GF-D8 (cell line): ENCODE data around the gene HAGHL.

Source experiments
- DNase-seq: peaks from one replicate; lab custom pipeline; 2025; lab: John Stamatoyannopoulos, UW

HAGHL gene

DNA sequence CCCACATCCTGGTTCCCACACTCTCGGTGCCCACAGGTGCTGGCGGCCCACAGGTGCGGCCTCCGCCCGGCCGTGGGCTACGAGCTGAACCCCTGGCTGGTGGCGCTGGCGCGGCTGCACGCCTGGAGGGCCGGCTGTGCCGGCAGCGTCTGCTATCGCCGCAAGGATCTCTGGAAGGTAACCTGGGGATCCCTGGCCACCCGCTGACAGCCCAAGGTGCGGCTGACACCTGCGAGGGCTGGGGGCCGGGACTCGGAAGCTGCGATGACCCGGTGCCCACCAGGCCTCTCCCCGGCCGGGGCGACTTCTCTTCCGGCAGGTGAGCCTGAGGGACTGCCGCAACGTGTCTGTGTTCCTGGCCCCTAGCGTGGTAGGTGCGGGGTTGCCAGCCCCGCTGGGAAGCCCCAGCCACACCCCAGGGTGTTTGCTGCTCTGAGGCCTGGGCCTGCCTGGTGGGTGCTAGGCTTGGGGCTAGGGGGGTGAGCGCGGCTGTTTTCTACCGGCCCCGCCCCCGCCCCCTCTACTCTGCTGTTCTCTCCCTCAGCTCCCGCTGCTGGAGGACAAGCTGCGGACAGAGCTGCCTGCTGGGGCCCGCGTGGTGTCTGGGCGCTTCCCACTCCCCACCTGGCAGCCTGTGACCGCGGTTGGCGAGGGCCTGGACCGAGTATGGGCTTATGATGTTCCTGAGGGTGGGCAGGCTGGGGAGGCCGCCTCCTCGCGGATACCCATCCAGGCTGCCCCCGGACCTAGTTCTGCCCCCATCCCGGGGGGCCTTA lies 5.0 kb upstream of the HAGHL start:
- no peak for DNase-seq

DNA sequence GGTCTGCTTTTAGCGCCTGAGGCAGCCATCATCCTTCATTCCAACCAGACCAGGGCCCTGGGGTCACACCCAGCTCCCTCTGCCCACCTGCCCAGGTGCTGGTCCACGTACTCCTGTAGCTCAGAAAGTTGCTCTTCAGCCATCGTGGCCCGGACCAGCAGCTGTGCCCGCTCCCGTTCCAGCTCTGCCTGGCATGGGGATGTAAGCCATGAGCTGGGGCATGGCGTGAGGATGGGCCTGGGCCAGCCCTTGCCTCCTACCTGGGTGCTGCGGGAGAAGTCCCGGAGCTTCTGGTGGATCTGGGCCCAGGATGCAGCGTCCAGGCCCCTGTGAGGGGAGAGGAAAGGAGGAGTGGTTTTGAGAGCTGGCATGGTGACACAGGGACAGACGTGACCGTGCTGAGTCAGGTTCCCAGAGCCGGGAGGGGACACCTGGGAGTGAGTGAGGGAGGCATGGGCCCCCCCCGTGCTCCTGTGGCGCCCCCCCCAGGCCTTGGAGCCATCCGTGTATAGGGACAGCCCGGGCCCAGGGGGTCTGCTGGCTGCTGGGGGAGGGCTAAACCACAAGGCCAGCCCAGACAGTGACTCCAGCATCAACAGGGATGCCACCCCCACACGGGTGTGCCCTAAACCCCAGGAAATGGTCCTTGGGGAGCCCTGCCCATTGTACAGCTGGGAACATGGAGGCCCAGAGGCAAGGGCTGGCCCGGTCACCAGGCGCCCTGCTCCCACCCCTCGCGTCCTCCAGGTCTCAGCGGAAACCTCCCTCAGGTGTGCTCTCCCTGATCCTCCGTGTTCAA lies 3.9 kb upstream of the HAGHL start:
- DNase-seq: no peak

- DNase-seq: no peak
Measured at GRCh38 chr16:723695-724094, 3.2 kb upstream of the HAGHL start.

GRCh38 chr16:724188-725040 lies 2.5 kb upstream of the HAGHL start:
- no peak for DNase-seq

DNA sequence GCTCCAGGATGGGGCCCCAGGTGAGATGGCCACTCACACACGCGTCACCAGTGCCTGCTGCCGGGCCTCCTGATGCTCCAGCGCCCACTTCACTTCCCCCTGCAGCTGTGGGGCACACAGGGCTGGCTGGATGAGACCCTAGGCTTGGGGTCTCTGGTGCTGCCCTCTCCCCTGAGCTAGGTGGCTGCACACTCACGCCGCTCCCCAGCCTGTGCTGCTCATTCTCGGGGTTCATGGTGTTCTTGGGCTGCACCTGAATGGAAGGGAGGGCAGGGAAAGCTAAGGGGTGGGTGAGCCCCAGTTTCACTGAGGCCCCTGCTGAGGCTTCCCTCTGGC lies 1.9 kb upstream of the HAGHL start:
- DNase-seq: no peak

DNA sequence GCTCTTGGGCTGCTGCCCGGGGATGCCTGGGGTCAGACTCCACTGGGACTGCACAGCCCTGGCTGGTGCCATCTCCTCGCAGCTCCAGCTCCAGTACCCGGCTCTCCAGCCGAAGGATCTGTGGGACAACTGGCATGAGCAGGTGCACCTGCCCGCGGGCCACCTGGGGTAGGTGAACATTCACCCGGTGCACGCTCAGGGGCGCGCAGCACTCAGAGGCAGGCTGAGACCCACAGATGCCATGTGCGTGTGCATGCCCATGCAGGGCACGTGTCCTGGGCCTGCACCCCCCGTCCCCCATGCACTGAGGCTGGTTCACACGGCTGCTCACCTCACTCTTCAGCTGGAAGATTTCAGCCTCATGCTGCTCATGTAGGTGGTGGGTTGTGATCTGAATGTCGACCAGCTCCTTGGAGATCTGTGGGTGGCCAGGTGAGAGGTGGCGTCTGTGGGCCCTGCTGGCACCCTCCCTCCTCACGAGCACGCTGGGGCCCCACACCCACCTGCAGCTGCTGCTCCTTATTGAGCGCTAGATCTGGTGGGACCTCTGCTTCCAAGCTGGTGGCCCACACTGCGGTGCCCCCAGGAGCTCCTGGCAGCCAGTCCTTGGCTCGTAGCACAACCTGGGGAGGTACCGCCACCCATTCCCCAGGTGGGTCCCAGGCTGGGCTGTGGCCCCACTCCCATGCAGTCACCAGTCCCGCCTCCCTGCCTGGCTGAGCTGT lies 1.3 kb upstream of the HAGHL start:
- DNase-seq: no peak

- DNase-seq: no peak
Measured at GRCh38 chr16:726188-726437, 793 bp upstream of the HAGHL start.

DNA sequence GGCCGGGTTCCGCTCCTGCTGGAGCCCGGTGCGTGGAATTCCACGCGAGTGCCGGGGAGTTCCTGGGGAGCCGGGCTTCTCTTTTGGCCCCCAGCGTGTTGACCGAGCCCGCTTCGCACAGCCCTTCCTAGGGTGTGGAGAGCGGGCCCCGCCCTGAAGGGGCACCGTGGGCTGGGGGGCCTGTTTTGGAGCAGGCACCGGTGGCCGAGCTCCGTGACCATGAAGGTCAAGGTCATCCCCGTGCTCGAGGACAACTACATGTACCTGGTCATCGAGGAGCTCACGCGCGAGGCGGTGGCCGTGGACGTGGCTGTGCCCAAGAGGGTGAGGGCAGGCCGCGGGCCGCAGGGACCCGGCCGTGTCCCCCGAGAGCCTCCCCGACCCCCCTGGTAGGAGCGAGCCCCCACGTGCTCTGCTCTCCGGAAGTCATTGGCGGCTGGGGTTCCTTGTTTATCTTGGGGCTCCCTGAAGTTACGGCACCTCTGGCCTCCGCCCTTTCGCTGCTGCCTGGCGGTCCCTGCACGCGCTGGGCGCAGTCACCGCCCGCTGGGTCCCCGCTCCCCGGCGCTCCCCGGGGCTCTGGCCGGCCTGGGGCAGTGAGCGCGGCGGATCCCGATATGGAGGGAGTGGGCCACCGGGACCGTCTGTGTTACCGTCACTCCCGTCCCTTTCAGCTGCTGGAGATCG lies 528 bp downstream of the HAGHL start:
- DNase-seq: no peak

GRCh38 chr16:728131-728889 lies 1.4 kb downstream of the HAGHL start:
- peak; percentile 61 for DNase-seq

- no peak for DNase-seq
Measured at GRCh38 chr16:728890-729744, 2.2 kb downstream of the HAGHL start.

GRCh38 chr16:729768-730665 lies 3.1 kb downstream of the HAGHL start:
- no peak for DNase-seq

- DNase-seq: no peak
Measured at GRCh38 chr16:730666-731509, 4.0 kb downstream of the HAGHL start.

GRCh38 chr16:732332-732731 lies 5.4 kb downstream of the HAGHL start:
- no peak for DNase-seq

DNA sequence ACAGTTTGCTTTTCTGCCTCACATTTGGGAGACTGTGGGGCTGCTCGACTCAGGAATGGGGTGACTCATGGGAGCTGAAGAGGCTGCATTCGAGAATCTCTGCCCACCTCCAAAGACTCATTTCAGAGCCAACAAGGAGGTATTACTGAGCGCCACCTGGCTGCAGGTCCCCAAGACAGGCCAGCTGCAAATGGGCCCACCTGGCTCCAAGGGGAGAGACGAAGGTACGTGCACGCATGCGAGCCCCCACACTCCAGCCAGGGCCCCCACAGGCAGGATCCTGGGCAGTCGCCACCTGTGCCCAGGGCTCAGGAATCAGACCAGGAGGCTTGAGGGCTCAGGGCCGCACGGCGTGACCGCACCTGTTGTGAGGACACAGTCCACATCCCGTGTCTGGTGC lies 6.0 kb downstream of the HAGHL start:
- no peak for DNase-seq

- DNase-seq: no peak
Measured at GRCh38 chr16:733382-734207, 6.7 kb downstream of the HAGHL start.

DNA sequence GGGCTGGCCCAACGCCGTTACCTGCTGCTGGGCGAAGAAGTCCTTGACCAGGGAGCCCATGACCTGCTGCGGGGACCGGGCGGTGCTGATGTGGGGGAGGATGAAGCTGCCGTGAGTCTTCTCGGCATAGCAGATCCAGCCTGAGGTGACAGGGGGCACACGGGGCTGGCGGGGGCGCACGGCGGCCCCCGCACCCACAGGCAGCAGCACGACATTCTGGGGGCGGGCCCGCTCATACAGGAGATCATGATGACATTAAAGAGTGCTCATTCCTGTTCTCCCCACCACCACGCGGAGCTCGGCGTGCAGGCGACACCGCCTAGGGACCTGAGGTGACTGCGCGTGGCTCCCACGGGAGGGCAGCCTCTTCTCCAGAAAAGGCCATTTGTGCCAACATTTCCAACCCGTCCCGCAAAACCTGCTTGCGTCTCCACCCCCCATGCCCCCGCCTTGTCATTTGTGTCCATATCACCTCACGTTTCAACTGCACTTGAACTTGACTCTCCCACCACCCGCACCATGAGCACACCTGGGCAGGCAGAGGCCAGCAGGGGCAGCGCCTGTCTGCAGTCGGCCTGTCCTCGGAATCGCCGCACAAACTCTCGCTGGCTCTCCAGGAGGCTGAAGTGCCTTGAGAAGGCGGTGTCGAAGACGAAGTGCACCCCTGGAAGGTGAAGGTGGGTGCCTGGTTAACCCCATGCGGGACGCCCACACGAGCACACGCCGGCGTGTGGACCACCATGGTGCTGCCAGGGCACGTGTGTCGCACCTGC lies 7.5 kb downstream of the HAGHL start:
- DNase-seq: no peak
